Activated T-cell treated with anti-CD3 and anti-CD28 coated beads for 48 hours (primary cell): ENCODE data around the gene CHAD.
"Not testable (repeated sequence)": the region's sequence is repeated elsewhere in the genome, so short reads cannot be mapped to it uniquely, and the experiment has no call there.

Experiments used
- DNase-seq: peaks from one replicate; pipeline ENCODE4 v3.0.0-alpha.2; 2020; ENCODE audit warnings: low read depth

CHAD gene

DNA sequence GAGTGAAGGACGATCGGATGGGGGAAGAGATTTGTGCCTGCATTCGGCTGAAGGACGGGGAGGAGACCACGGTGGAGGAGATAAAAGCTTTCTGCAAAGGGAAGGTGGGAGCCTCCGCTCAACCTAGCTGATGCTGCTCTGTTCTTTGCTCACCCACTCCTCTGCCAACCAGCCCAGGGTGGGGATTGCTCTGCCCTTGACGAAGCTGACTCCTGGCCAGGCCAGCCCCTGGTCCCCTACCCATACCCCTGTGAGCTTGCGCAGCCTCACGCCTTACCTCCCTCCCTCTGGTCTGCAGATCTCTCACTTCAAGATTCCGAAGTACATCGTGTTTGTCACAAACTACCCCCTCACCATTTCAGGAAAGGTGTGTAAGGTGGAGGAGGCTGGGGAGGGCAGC, 5.2 kb upstream of the CHAD start:
- no peak for DNase-seq

DNA sequence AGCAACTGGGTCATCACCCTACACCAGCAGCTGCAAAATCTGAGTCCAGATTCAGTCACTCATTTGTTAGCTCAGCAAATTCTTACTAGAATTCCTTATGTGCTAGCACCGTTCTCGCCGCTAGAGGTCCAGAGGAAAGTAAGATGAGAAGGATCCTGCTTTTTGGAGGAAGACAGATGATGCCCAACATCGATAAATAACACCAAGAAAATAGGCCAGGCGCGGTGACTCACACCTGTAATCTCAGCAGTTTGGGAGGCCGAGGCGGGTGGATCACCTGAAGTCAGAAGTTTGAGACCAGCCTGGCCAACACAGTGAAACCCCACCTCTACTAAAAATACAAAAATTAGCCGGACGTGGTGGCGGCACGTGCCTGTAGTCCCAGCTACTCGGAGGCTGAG, 4.1 kb upstream of the CHAD start:
- not testable (repeated sequence) for DNase-seq

DNA sequence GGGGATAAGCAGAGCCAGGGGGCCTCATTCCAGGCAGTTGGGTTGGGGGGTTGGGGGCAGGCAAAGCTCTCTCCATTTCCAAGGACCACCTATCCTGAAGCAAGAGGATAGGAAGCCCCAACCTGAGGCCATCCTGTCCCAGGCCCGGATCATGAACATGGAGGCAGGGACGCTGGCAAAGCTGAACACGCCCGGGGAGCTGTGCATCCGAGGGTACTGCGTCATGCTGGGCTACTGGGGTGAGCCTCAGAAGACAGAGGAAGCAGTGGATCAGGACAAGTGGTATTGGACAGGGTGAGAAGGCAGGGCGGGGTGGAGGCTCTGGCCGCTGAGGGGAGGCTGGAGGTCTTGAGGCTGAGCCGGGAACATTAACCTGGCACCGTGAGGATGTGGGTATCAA, 3.6 kb upstream of the CHAD start:
- DNase-seq, result no peak

DNA sequence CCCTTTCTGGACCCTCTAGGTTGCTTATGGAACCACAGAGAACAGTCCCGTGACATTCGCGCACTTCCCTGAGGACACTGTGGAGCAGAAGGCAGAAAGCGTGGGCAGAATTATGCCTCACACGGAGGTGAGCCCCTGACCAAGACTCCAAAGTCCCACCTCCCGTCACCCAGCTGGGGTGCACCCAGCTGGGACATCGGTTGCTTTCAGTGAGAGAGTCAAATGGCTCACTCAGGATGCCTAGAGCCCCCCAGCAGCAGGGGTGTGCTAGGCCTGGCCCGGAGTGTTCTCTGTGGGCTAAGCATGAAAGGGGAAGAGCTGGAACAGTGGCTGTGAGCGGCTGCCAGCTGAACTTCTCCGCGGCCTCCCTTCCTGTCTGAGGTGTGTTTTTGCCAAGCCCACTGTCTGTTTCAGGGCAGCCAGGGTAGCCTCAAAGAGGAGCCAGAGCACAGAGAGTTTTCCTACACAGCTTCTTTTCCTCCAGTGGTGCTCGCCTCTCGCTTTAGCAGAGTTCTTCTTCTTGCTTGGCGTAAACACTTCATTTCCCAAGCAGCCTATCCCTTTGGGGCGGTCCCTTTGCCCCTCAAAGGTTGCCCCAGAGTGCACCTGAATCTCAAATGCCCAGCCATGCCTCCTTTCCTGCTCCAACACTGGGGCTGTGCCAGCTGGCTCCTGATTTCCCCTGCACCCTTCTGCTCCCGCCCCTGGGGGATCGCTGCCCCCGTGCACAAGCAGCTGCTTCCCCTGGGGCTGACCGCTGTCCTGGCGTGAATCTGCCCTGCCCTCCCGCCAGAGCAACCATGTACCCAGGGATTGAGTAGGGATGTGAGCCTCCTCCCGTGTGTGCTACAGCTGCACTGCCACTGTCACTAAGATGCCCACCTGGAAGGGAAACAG, 2.6 kb upstream of the CHAD start:
- DNase-seq, result no peak

DNA sequence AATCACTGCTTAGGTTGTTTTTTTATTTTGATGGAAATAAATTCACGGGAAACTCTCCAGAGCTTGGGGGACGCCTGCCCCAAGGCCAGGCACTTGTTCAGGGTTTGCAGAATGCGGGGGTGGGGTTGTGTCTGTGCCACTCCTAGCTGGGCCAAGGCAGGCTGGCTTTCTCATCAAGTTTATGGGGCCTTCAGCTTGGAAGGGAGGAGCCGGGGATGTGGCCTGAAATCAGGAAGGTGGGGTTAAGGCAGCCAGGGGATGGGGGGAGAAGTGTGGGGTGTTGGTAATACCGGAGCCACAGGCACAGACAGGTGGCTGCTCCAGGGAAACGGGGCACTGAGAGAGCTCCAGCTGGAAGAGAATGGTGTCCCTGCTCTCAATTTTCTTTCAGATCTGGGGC, 1.7 kb upstream of the CHAD start:
- no peak for DNase-seq

DNA sequence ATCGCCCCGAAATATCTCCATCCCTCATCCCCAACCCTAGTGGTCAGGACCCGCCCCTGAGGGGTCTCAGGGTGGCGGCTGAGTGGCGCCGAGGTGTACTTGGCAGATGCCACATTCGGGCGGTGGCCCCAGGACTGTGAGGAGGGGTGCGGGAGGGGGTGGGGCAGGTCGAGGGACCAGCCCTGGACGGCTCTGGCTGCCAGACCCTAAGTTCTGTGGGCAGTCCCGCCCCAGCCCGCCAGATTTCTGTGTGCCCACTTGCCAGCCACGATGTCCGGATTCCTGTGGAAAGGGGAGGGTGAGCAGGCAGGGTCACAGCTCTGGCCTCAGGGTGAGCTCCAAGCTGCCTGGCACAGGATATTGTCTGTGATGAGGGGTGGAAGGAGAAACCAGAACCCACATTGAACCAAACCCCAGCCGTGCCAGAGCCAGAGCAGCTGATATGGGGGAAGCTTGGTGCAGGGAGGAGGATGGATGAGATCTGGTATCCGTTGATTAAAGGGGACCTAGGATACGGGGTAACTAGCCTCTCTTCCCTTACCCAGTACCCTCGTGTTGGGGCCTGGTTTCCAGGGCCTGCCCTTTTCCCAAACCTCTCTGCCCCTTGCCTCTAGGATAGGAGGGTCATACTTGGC, 1.1 kb upstream of the CHAD start:
- DNase-seq, result no peak

DNA sequence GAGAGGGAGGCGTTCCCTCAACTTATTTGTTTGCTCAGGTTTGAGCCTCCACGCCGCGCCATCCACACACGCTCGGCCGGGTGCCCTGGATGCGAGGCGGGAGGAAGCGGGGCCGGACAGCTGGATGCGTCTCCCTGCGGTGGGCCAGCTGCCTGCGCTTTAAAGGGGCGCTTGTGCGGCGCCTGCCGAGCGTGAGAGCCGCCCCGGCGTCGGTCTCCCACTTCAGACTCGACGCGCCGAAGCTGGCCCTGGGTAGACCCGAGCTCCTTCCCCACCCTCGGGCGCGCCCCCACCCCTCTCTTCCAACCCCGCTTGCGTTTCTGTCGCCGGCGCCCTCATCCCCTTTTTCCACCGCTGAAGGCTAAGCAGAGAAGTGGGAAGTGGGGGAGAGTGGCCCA, 527 bp upstream of the CHAD start:
- DNase-seq, result no peak

DNA sequence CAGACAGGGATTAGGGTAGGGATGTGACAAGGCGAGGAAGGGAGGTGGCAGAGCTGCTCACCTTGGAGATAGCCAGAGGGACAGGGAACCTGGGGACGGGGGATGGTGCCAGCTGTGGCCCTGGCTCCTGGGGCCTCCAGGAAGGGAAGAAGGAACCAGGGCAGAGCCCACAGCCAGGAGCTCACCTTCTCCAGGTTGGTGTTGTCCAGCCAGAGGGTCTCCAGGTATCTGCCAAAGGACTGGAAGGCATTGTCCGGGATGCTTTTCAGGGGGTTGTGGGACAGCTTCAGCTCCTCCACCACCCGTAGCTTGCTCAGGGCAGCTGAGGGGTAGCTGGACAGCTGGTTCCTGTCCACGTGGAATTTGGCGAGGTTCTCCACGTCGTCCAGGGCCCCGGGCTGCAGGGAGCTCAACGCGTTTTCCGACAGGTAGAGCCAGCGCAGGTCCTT, 801 bp downstream of the CHAD start:
- no peak for DNase-seq

DNA sequence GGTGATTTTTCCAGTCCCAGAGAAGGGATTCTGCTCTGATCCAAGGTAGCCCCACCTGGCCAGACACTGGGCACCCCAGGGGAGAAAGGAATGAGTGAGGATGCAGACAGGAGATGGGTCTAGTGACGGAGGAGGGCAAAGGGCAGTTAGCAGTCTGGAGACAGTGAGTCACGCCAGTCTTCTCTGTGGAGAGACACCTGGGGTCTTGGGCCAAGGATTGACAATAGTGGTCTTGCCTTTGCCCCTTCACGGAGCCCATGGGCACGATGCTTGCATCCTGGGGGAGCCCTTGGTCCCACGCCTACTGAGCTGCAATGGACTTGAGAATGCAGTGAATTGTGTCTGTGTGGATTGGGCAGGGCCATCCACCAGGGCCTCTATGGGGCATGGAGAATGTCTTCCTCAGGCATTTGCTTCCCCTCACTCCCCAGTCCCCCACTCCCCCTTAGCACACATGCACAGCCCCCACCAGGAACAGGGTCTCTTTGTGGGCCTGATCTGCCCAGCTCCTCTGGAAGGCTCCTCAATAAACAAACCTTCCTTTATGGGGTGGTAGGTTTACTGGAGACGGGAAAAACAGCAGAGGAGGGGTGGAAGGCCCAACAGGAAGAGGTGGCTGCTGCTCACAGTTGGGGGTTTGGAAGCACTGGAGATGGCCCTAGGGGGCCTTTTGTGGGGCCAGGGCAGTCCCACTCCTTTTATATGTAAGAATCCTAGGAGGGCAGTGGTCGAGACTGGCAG, 1.4 kb downstream of the CHAD start:
- DNase-seq, result no peak

DNA sequence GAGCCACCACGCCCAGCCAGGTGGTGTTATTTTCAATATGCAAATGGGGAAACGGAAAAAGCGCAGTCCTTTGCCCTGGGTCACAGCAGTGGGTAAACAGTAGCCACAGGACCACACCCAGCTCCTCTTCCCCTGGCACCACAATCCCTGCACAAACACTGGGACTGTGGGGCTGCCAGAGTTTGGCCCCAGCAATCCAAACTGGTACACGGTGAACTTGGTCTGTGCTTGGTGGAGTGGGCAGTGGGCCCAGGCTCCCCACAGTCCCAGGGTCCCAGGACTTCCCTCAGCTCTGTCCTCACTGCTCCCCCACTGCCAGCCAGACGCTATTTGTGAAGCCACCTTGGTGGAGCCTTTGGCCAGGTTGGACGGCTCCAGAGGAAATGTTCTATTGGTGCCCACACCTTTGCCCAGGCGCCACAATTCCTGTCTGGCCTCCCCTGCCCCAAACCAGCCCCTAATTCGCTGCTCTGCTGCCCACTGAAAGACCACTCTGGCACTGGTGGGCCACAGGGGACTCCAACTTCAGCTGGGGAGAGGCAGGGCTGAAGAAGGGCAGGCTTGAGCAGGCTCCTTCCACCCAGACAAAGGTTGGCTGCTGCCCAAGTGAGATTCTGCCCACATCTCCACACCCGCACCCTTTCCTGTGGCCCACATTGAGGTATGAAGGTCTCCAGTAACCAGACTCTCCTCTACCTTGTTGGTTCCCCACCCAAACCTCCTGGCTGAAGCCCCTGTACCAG, 2.1 kb downstream of the CHAD start:
- DNase-seq, result no peak

DNA sequence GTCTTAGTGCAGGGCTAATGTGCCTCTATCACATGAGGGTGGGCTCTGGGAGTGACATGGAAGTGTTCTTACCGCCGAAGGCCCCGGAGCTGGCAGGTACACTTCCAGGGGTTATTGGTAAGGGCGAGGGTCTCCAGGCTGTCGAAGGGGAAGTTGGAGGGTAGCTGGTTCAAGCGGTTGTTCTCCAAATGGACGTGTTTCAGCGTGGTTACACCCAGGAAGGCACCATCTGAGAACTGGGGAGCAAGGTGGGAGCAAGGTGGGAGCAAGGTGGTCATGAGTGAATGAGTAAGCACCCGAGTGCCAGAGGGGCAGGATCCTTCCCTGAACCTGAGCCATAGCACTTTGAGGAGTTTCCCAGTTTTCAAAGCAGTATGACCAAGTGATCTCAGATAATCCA, 3.0 kb downstream of the CHAD start:
- no peak for DNase-seq

DNA sequence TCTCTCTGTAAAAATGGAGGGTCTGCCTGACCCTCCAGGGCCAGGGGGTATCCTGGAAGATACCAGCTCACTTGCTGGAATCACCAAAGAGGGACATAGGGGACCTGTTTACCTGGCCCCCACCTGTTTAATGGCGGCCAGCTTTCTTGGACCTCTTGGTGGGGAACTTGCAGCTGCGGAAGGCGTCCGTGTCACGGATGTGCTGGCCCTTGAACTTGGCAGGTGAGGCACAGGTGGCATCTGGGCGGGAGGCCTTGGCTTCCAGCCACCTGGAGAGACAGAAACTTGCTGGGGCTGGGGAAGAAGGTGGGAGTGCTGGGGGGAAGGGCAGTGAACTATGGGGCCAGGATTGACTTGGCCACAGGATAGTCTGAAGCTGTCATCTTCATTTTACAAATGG, 3.5 kb downstream of the CHAD start:
- DNase-seq, result no peak

DNA sequence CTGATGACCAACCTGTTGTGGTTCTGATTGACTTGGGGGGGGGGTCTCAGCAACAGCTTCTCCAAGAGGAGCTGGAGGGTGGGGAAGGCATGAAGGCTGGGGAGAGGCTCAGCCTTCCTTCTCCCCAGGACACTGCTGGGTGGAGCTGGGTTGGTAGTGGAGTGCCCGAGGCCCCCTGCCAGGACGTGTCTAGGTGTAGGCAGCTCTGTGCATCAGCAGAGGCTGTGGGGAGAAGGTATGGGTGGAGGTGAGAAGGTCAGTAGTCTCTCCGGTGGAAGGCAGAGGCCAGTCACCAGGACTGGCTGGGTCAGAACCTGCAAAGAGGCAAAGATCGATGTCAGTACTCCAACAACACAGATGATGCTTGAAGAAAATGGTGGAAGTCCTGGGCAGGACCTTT, 3.9 kb downstream of the CHAD start:
- DNase-seq, result no peak

DNA sequence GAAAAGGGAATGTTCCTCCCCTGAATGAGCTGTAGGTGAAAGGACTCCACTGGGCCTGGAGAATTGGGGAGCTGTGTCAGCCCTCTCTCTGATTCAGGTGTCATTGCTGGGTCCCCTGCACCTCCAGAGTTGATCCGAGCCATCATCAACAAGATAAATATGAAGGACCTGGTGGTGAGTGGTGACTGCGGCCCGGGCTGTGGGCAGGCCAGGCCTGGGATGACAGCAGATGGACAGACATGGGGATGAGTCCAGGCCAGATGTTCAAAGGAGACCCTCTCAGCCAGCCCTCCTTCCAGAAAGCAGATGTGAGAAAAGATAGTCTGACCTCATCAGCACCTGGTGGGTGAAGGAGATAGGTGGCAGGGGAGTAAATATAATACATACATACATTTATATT, 4.6 kb downstream of the CHAD start:
- no peak for DNase-seq

DNA sequence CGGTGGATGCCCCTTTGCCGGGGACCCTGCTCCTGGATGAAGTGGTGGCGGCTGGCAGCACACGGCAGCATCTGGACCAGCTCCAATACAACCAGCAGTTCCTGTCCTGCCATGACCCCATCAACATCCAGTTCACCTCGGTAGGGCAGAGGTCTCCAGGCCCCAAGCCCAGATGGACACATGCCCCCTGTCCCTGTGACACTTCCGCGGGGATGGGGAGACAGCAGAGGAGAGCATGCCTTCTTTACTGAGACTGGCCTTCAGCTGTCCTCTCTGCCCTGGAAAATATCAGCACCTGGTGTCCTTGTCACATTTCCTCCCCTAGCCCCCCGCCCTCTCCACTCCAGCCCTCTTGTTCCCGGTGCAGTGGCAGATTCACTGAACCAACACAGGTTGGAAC, 6.2 kb downstream of the CHAD start:
- DNase-seq, result no peak

DNA sequence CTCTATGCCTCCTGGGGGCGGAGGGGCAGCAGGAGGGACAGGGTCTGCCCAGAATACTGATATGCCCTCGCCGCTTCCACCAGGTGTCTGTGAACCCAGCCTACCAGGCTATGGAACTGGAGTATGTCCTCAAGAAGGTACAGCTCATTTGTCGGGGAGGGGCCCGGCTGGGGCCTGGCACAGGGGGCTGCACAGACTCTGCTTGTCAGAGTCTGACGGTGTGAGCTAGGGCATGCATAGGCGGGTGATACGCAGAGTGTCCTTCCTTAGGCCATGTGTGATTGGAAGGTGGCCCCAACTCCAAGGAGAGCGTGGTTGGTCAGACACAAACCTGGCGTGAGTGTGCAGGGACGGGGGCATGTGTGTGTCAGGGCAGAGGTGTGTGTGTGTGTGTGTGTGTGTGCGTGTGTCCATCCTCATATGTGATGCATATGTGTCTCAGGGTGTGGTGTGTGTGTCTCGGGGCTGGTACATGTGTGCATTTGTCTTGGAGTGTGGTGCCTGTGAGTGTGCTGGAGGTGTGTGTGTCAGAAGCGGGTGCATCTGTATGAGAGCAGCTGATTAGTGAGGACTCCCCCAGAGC, 7.0 kb downstream of the CHAD start:
- DNase-seq, result no peak

DNA sequence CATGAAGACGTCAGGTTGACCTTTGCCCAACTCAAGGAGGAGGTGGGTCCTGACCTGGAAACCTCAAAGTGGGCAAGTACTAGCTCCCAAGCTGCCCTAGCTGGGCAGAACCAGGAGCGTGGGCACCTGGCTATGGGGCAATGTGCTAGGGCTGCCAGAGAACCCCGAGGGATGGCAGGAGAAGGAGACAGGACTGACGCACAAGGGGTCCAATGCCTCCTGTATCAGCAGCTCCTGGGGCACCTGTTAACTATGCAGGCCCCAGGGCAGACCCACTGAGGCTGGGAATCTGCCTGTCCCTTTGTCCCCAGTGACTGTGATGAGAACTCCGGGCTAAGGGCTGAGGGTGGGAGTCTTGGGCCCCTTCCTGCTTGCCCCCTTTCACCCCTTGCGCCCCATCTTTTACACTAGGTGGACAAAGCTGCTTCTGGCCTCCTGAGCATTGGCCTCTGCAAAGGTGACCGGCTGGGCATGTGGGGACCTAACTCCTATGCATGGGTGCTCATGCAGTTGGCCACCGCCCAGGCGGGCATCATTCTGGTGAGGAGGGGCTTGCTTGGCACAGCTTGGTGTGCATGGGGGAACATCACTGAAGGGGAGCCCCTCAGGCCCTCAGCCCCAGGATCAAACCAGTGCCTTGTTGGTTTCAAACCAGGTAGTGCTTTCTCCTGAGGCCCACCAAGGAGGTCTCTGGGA, 7.7 kb downstream of the CHAD start:
- DNase-seq, result no peak

DNA sequence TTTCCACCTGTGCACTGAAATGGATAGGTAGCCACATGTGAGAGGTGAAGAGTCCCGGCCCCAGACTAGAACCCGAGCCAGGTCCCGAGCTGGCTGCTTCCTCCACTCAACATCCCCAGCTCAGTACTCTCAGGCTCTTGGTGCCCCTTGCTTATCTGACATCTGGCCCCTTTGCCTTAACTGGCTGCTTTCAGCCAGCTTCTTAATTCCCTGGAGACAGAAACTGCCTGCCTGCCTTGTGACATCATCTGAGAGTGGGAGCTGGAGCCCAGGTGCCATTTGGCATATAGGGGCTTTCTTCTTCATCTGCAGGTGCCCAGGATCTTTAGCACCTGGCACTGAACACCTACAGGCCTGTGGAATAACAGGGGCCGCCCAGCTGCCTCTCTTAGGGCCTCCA, 8.9 kb downstream of the CHAD start:
- DNase-seq, result no peak

DNA sequence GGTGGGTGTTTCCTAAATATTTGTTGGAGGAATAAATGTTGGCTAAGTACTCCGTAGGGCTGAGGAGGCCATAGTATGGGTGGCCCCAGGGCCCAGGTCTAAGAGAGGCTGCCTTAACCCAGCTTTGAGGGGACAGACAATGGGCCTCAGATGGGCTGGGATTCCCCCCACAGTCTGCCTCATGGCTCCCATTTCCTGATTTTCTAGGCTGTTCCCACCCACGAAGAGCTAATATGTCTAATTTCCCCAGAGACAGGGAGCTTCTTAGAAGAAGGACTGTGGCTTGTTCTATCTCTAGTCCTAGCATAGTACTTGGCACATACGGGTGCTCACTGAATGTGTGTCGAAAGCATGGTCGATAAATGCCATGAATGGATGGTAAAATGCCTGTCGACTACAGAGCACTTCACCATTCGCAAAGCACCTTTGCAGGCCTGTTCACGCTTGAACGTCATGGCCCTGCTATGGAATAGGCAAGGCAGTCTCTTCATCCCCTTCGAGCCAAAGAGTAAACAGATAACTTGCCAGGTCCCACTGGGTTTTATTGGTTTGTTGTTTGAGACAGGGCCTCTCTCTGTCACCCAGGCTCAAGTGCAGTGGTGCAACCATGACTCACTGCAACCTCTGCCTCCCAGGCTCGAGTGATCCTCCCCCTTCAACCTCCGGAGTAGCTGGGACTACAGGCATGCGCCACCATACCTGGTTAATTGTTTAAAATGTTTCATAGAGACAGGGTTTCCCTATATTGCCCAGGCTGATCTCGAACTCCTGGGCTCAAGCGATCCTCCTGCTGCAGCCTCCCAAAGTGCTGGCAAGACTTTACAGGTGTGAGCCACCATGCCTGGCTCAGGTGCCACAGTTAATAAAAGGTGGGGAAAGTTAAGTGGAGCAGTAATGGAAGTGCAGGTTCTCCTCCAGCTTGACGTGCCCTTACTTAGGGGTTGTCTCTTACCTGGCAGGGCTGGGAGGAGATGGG, 9.7 kb downstream of the CHAD start:
- no peak for DNase-seq

DNA sequence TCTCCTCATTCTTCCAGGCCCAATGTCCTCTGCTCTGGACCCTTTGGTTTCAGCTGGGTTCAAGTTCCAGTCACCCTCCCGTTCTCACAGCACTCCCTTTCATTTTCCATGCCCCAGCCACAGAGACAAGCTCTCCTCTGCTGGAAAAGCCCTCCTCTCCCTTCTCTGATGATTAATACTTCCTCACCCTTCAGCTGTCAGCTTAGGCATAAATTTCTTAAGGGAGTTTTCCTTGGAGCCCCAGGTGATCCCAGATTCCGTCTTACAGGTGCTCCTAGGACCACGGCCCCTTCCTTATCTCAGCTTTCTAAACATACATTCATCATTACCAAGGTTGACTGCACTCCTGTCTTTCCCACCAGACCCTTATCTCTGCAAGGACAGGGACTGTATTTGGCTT, 10.4 kb downstream of the CHAD start:
- DNase-seq, result no peak
